GM12864 (cell line): ENCODE results near the gene TAAR9.

Source experiments
- DNase-seq: peaks from one replicate; pipeline ENCODE4 v3.0.0-alpha.2; 2011; ENCODE audit warnings: low read depth
- H3K4me3 ChIP-seq: 2 replicates; pipeline ENCODE4 v1.5.1; 2011; ENCODE audit warnings: mild to moderate bottlenecking, low read depth, low read length, control low read depth
- TF ChIP-seq, protein P1 (sequence below): IDR thresholded peaks from 2 replicates; pipeline ENCODE4 v1.5.1; 2011; ENCODE audit warnings: low read depth, mild to moderate bottlenecking, moderate library complexity, low read length, control low read depth, inconsistent platforms; ENCODE audit errors: missing control alignments

TAAR9 gene

GRCh38 chr6:132495604-132496079 lies 42.4 kb upstream of the TAAR9 start:
- TF ChIP-seq, protein P1, sequence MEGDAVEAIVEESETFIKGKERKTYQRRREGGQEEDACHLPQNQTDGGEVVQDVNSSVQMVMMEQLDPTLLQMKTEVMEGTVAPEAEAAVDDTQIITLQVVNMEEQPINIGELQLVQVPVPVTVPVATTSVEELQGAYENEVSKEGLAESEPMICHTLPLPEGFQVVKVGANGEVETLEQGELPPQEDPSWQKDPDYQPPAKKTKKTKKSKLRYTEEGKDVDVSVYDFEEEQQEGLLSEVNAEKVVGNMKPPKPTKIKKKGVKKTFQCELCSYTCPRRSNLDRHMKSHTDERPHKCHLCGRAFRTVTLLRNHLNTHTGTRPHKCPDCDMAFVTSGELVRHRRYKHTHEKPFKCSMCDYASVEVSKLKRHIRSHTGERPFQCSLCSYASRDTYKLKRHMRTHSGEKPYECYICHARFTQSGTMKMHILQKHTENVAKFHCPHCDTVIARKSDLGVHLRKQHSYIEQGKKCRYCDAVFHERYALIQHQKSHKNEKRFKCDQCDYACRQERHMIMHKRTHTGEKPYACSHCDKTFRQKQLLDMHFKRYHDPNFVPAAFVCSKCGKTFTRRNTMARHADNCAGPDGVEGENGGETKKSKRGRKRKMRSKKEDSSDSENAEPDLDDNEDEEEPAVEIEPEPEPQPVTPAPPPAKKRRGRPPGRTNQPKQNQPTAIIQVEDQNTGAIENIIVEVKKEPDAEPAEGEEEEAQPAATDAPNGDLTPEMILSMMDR = no peak
- DNase-seq = no peak
- no peak overlapping the region; the same call in 1 of the 2 replicates for H3K4me3 ChIP-seq

GRCh38 chr6:132496519-132497180 lies 41.4 kb upstream of the TAAR9 start:
- TF ChIP-seq, protein P1 = no peak
- no peak overlapping the region for H3K4me3 ChIP-seq
- DNase-seq = no peak

DNA sequence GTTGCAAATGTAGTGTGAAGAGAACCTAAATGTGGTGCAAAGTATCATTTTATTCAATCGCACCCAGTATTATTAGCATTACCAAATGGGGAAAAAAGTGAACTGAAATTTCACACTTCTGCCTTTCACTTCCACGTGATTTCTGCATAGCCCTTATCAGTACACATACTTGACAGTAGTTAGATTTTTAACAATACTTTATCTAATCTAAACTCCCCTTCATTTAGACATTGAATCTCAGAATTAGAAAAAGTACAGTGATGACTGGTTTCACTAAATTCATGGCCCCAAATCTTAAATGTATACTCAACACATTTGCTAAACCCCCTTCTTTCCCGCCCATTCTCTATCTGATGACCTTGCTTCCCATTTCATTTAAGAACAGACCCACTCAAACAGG lies 39.4 kb upstream of the TAAR9 start:
- TF ChIP-seq, protein P1 = no peak
- no peak for DNase-seq
- no peak overlapping the region for H3K4me3 ChIP-seq

GRCh38 chr6:132499757-132500156 lies 38.3 kb upstream of the TAAR9 start:
- no peak for DNase-seq
- no peak overlapping the region for H3K4me3 ChIP-seq
- TF ChIP-seq, protein P1 = no peak

GRCh38 chr6:132504757-132505156 lies 33.3 kb upstream of the TAAR9 start:
- DNase-seq = no peak
- H3K4me3 ChIP-seq = no peak overlapping the region
- TF ChIP-seq, protein P1 = no peak

DNA sequence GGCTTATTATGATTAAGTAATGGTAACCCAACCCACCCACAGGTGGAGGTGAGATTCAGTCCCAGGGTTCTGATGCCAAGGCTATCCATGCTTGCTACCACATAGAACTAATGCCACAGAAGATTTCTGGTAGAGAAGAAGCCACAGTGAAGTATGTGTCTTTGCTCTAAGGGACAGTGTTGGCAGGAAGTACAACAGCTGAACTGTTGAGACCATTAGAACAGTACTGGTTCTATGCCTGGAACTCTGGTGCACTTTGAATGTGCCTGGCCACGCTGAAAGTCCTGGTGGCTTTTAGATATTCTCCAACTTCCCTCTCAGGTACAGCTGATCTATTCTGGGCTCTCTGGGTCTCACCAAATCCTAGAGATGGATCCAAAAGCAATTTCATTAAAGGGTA lies 32.9 kb upstream of the TAAR9 start:
- TF ChIP-seq, protein P1 = no peak
- H3K4me3 ChIP-seq = no peak overlapping the region
- no peak for DNase-seq

DNA sequence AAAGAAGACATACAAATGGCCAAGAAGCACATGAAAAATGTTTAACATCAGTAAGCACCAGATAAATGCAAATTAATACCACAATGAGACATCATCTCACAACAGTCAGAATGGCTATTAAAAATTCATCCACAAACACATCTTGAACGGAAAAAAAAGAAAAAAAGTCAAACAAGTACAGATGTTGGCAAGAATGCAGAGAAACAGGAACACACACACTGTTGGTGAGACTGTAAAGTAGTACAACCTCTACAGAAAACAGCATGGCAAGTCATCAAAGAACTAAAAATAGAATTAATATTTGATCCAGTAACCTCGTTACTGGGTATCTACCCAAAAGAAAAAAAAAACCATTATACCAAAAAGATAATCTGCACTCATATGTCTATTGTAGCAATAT lies 31.6 kb upstream of the TAAR9 start:
- TF ChIP-seq, protein P1 = no peak
- no peak overlapping the region for H3K4me3 ChIP-seq
- DNase-seq = no peak
